HL-60 (cell line): ENCODE data around the gene CBLN2.

Source experiments
- DNase-seq, 2 experiments: peaks; one replicate each; pipeline ENCODE4 v3.0.0-alpha.2; 2010 to 2020; ENCODE audit warnings: low read depth in 1 of 2, low spot score in 1 of 2
- H3K27ac ChIP-seq: fragments of 250-450 bp; sonication (Bioruptor Pico); replicated peaks from 2 replicates; pipeline ENCODE4 v1.5.1; 2020; ENCODE audit warnings: mild to moderate bottlenecking, moderate library complexity
- H3K27me3 ChIP-seq: fragments of 250-450 bp; sonication (Bioruptor Pico); 2 replicates; pipeline ENCODE4 v1.5.1; 2021; ENCODE audit warnings: mild to moderate bottlenecking, moderate library complexity; ENCODE audit not compliant: insufficient read depth, poor library complexity, severe bottlenecking
- H3K4me3 ChIP-seq: replicated peaks from 2 replicates; pipeline ENCODE4 v1.5.1; 2011; ENCODE audit warnings: mild to moderate bottlenecking, control low read depth, low read length; ENCODE audit not compliant: insufficient read depth
- CTCF ChIP-seq: IDR thresholded peaks from one replicate; pipeline ENCODE4 v1.5.1; 2011; ENCODE audit warnings: low read length, control low read depth, inconsistent platforms; ENCODE audit not compliant: insufficient read depth
- POLR2AphosphoS5 ChIP-seq: IDR thresholded peaks from 2 replicates; pipeline ENCODE4 v1.6.1; 2012; ENCODE audit warnings: low read depth
- REST ChIP-seq: IDR thresholded peaks from 2 replicates; pipeline ENCODE4 v1.6.1; 2012; ENCODE audit warnings: low read depth; ENCODE audit not compliant: insufficient replicate concordance
- SPI1 ChIP-seq: IDR thresholded peaks from 2 replicates; pipeline ENCODE4 v1.6.1; 2012; ENCODE audit warnings: low read depth, mild to moderate bottlenecking, borderline replicate concordance

CBLN2 gene

GRCh38 chr18:72581976-72582375, 37.8 kb upstream of the CBLN2 start:
- Histone ChIP-seq H3K27ac (no peak overlapping the region), H3K27me3 (no peaks in the 10 kb centered on the region), H3K4me3 (no peak overlapping the region)
- no peak for DNase-seq
- TF ChIP-seq CTCF = no peak
- no peak for TF ChIP-seq REST

GRCh38 chr18:72572896-72573295, 28.8 kb upstream of the CBLN2 start:
- Histone ChIP-seq H3K27me3 (no peaks in the 10 kb centered on the region), H3K4me3 (no peak overlapping the region), H3K27ac (no peak overlapping the region)
- no peak for TF ChIP-seq REST
- TF ChIP-seq POLR2AphosphoS5 = no peak
- no peak for TF ChIP-seq CTCF
- DNase-seq = no peak

GRCh38 chr18:72566290-72566689, 22.1 kb upstream of the CBLN2 start:
- Histone ChIP-seq H3K4me3 (no peak overlapping the region), H3K27me3 (no peaks in the 10 kb centered on the region), H3K27ac (no peak overlapping the region)
- no peak for DNase-seq
- TF ChIP-seq REST (no peak), SPI1 (no peak), POLR2AphosphoS5 (no peak), CTCF (no peak)
